ENCODE measurements around the gene TTI1. TPM values are rescaled to one million over a fixed set of nuclear protein-coding genes. Genes with fewer than 3 reads are reported as not detected.

Gene TTI1
- total and polyA plus RNA-seq, 8 donors = 3.1 to 27.2 (median 6.7) TPM

DNA sequence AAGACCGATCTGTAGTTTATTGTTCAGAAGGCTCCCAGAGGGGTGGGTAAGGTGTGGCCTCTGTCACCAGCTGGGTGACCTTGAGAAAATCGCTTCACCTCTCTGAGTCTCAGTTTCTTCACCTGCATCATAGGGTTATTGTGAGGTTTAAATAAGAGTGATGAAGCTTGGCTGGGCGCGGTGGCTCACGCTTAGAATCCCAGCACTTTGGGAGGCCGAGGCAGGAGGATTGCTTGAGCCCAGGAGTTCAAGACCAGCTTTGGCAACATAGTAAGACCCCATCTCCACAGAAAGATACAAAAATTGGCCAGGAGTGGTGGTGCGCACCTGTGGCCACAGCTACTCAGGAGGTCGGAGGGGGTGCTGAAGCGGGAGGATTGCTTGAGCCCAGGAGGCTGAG lies 94.3 kb downstream of the TTI1 start:
- Histone ChIP-seq H3K36me3 (no peaks in the 10 kb centered on the region), H3K27me3 (no peaks in the 10 kb centered on the region), H3K4me3 (no peak overlapping the region), H3K27ac (no peak overlapping the region), H3K4me1 (no peaks in the 10 kb centered on the region), H3K9me3 (no peaks in the 10 kb centered on the region)
- 94 to 97% (median 96%) methylated on average over 9 of the region's 9 CpGs for WGBS, 5 donors
- intact Hi-C loops (cut with DNase I; ENCODE audit: low total_unique reads) = no loop called here
- TF ChIP-seq POLR2A (IDR thresholded peaks at IDR 0.05) (no peak), POLR2AphosphoS5 (IDR thresholded peaks at IDR 0.05) (no peak), CTCF (IDR thresholded peaks at IDR 0.05) (no peak), EP300 (IDR thresholded peaks at IDR 0.05) (no peak)
- DNase-seq = no peak

DNA sequence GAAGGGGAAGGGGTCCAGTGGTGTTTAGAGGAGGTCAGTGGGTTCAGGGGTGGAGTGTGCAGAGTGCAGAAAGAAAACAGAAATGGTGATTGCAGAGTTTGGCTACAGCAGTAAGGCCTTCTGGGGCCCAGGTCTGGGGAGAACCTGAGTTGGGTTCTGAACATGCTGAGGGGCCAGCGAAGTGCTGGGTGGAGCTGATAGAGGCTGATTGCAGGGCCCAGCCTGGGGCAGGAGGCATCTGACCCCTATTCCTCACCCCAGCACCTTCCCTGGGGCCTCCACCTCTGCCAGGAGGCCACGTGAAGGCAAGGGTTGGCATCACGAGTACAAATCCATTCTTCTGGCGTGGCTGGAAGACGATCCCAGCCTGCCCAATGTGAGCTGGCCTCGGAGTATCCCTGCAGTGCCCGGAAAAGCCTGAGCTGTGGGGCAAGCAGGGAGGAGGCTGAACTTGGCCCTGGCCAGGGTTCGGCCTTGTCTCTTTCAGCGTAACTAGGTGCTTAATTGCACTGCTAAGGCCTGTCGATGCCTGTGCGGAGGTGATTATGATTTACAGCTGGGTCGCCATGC lies 95.0 kb downstream of the TTI1 start:
- 84 to 92% (median 91%) methylated on average over 7 to 12 of the region's 12 CpGs for WGBS, 5 donors
- DNase-seq = no peak
- intact Hi-C loops (cut with DNase I; ENCODE audit: low total_unique reads) = no loop called here
- Histone ChIP-seq H3K4me3 (no peak overlapping the region), H3K27me3 (no peaks in the 10 kb centered on the region), H3K36me3 (no peaks in the 10 kb centered on the region), H3K4me1 (no peaks in the 10 kb centered on the region), H3K27ac (no peak overlapping the region), H3K9me3 (no peaks in the 10 kb centered on the region)
- TF ChIP-seq POLR2A (IDR thresholded peaks at IDR 0.05) (no peak), EP300 (IDR thresholded peaks at IDR 0.05) (no peak), CTCF (IDR thresholded peaks at IDR 0.05) (no peak), POLR2AphosphoS5 (IDR thresholded peaks at IDR 0.05) (no peak)

GRCh38 chr20:37937686-37938085 lies 95.6 kb downstream of the TTI1 start:
- H3K4me3 ChIP-seq = no peak overlapping the region
- intact Hi-C loops (cut with DNase I; ENCODE audit: low total_unique reads) = no loop called here
- no peaks in the 10 kb centered on the region for H3K36me3 ChIP-seq
- TF ChIP-seq POLR2A (IDR thresholded peaks at IDR 0.05) (no peak), CTCF (IDR thresholded peaks at IDR 0.05) (no peak), EP300 (IDR thresholded peaks at IDR 0.05) (no peak), POLR2AphosphoS5 (IDR thresholded peaks at IDR 0.05) (no peak)
- no peaks in the 10 kb centered on the region for H3K27me3 ChIP-seq
- no peak overlapping the region for H3K27ac ChIP-seq
- 83 to 88% (median 86%) methylated on average over 4 of the region's 4 CpGs for WGBS, 5 donors
- H3K9me3 ChIP-seq = no peaks in the 10 kb centered on the region
- DNase-seq = no peak
- no peaks in the 10 kb centered on the region for H3K4me1 ChIP-seq

DNA sequence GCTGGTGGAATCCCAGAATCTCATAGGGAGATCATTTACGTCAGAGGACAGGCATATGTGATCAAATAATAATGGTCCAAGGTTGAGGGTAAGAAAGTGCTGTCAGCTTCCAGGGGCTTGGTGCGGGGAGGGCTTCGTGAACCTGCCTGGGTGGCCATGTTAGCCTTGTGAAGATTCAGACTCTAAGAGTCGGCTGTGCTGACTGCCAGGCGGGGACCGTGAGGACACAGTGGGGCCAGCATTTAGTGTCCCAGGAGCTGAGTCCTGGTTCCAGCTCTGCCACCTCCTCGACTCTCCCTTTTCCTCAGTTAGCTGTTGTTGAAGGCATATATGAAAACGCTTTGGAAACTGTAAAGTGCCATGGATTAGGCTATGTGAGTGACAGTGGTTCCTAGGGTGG lies 96.8 kb downstream of the TTI1 start:
- Histone ChIP-seq H3K4me1 (no peaks in the 10 kb centered on the region), H3K4me3 (no peak overlapping the region), H3K9me3 (no peaks in the 10 kb centered on the region), H3K27me3 (peaks cover 0 to 8% (median 0%) of the 10 kb centered on the region in 3 donors), H3K27ac (no peak overlapping the region), H3K36me3 (no peaks in the 10 kb centered on the region)
- intact Hi-C loops (cut with DNase I; ENCODE audit: low total_unique reads) = no loop called here
- 90 to 97% (median 94%) methylated on average over 8 of the region's 8 CpGs for WGBS, 5 donors
- TF ChIP-seq POLR2A (IDR thresholded peaks at IDR 0.05) = no peak
- no peak for DNase-seq

DNA sequence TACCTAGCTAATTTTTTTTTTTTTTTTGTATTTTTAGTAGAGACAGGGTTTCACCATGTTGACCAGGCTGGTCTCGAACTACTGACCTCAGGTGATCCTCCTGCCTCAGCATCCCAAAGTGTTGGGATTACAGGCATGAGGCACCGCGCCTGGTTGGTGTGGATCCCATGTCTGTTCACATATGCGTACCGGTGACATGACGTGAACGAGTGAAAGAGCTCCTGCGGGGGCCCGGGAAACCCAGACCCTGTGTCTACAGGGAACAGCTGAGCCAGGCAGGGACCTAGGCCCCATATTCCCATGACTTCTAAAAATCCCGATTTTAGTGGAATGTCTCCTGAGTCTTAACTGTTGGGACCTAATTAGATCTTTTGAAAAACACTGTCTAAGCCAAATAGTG lies 97.2 kb downstream of the TTI1 start:
- Histone ChIP-seq H3K9me3 (no peaks in the 10 kb centered on the region), H3K27ac (no peak overlapping the region), H3K27me3 (peaks cover 0 to 12% (median 0%) of the 10 kb centered on the region in 3 donors), H3K36me3 (no peaks in the 10 kb centered on the region), H3K4me1 (no peaks in the 10 kb centered on the region), H3K4me3 (no peak overlapping the region)
- TF ChIP-seq CTCF (IDR thresholded peaks at IDR 0.05) = no peak
- no peak for TF ChIP-seq EP300 (IDR thresholded peaks at IDR 0.05)
- no peak for TF ChIP-seq POLR2A (IDR thresholded peaks at IDR 0.05)
- no peak for TF ChIP-seq POLR2AphosphoS5 (IDR thresholded peaks at IDR 0.05)
- intact Hi-C loops (cut with DNase I; ENCODE audit: low total_unique reads) = no loop called here
- WGBS, 5 donors = 90 to 93% (median 92%) methylated on average over 10 of the region's 10 CpGs
- no peak for DNase-seq

Measured in stomach (tissue), 9 donors.